ENCODE measurements around the gene SMARCA4. TPM values are rescaled to one million over a fixed set of nuclear protein-coding genes. Genes with fewer than 3 reads are reported as not detected.

SMARCA4 gene
- total RNA-seq, 1 experiment from 2014 or later: 261 TPM

DNA sequence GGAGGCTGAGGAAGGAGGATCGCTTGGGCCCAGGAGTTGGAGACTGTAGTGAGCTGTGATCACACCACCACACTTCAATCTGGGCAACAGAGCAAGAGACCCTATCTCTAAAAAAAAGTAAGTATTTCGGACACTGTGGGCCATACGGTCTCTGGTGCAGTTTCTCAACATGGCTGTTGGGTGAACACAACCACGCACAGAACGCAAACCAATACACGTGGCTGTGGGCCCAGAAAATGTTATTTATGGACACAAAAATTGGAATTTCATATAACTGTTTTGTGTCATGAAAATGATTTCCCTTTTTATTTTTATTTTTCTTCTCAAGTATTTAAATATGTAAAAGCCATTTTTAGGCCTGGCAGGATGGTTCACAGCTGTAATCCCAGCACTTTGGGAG lies 147.9 kb downstream of the SMARCA4 start:
- H3K4me1 Mint-ChIP-seq: no peaks in the 10 kb centered on the region
- H4K5ac ChIP-seq (ENCODE audit: insufficient read length, low read depth, low read length): no peak overlapping the region
- WGBS (ENCODE audit: extremely low coverage, insufficient read length, low lambda C conversion rate): no CpG with 5 or more reads among the region's 6 CpGs

More for the DNA sequence above, 147.9 kb downstream of the SMARCA4 start:
- Histone ChIP-seq H4K8ac (replicated peaks; ENCODE audit: insufficient read length, low read depth, low read length) (no peak overlapping the region), H3K14ac (ENCODE audit: insufficient read depth, low read length) (no peak overlapping the region), H3K4me2 (ENCODE audit: insufficient read depth, insufficient read length, low read length) (no peak overlapping the region), H2BK20ac (ENCODE audit: low read depth, low read length, poor library complexity, severe bottlenecking) (no peak overlapping the region), H2BK15ac (ENCODE audit: low read depth, low read length) (no peak overlapping the region), H4K20me1 (ENCODE audit: control insufficient read depth, insufficient read depth, insufficient read length) (peaks cover 5% of the 10 kb centered on the region), H2BK5ac (ENCODE audit: insufficient read length, low read length) (no peak overlapping the region), H2AFZ (ENCODE audit: low read length) (no peak overlapping the region), H3K27ac (ENCODE audit: insufficient read length, low read depth, low read length) (no peak overlapping the region), H3K56ac (ENCODE audit: insufficient read length, low read depth, low read length) (no peak overlapping the region), H3K79me1 (ENCODE audit: insufficient read depth, low read depth, low read length, poor library complexity, severe bottlenecking) (no peaks in the 10 kb centered on the region), H3K4me1 (ENCODE audit: insufficient read depth, low read length) (no peaks in the 10 kb centered on the region), H3K9ac (ENCODE audit: extremely low read depth, insufficient read length, low read length) (no peak overlapping the region), H3K18ac (ENCODE audit: insufficient read length, low read depth, low read length) (no peak overlapping the region), H3K27me3 (ENCODE audit: insufficient read depth, low read length) (no peaks in the 10 kb centered on the region), H3K23me2 (ENCODE audit: insufficient read length, low read depth, low read length, poor library complexity, severe bottlenecking) (peaks cover 4% of the 10 kb centered on the region), H3K79me2 (ENCODE audit: insufficient read depth, low read length) (peaks cover 2% of the 10 kb centered on the region; the same call in 1 of the 2 replicates), H3T11ph (ENCODE audit: low read length) (no peak overlapping the region), H2BK12ac (ENCODE audit: insufficient read length, low read depth, low read length) (no peak overlapping the region), H4K91ac (ENCODE audit: insufficient read length, low read depth, low read length) (no peak overlapping the region), H3K4ac (ENCODE audit: low read depth, low read length) (no peak overlapping the region), H2BK120ac (ENCODE audit: low read depth, low read length, poor library complexity, severe bottlenecking) (no peak overlapping the region), H2AK5ac (ENCODE audit: insufficient read length, low read length) (no peak overlapping the region), H3K9me3 (ENCODE audit: control insufficient read depth, low read depth, low read length) (no peaks in the 10 kb centered on the region), H3K23ac (ENCODE audit: insufficient read length, low read depth, low read length) (no peak overlapping the region)
- TF ChIP-seq, protein P1, sequence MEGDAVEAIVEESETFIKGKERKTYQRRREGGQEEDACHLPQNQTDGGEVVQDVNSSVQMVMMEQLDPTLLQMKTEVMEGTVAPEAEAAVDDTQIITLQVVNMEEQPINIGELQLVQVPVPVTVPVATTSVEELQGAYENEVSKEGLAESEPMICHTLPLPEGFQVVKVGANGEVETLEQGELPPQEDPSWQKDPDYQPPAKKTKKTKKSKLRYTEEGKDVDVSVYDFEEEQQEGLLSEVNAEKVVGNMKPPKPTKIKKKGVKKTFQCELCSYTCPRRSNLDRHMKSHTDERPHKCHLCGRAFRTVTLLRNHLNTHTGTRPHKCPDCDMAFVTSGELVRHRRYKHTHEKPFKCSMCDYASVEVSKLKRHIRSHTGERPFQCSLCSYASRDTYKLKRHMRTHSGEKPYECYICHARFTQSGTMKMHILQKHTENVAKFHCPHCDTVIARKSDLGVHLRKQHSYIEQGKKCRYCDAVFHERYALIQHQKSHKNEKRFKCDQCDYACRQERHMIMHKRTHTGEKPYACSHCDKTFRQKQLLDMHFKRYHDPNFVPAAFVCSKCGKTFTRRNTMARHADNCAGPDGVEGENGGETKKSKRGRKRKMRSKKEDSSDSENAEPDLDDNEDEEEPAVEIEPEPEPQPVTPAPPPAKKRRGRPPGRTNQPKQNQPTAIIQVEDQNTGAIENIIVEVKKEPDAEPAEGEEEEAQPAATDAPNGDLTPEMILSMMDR (conservative IDR thresholded peaks at IDR 0.05): no peak
- Mint-ChIP-seq H3K4me3 (no peak overlapping the region), H3K27ac (no peak overlapping the region), H3K27me3 (ENCODE audit: low read depth) (no peaks in the 10 kb centered on the region), H3K36me3 (ENCODE audit: insufficient read depth in 1 of 3, low read depth in 3 of 3) (peaks cover 67 to 96% (median 94%) of the 10 kb centered on the region in 3 experiments), H3K9me3 (no peaks in the 10 kb centered on the region)
- no peak for DNase-seq
